IMR-90 (cell line): ENCODE results near the gene CLSTN3. TPM values are rescaled to one million over a fixed set of nuclear protein-coding genes. Genes with fewer than 3 reads are reported as not detected.

ENCODE experiments used
- ATAC-seq: fragments of 200-7000 bp; cut with Tn5 transposase; 2 replicates; pipeline ENCODE4 v1.9.1; 2020; ENCODE audit warnings: low read depth, mild to moderate bottlenecking, moderate library complexity
- BruUV-seq: library from RNA; stranded (reverse); fragments of 400-500 nt; replicated peaks from 2 replicates; lab custom pipeline; 2021; lab: Mats Ljungman, UMichigan
- CTCF ChIA-PET: fragments of 300-600 bp; formaldehyde crosslinking; extraction: SDS; loops from one replicate; lab custom pipeline; 2021; ENCODE audit warnings: antibody characterized with exemption; lab: Yijun Ruan, JAX
- POLR2A ChIA-PET: fragments of 300-600 bp; sonication (Branson Sonifier 250); formaldehyde crosslinking; loops from one replicate; lab custom pipeline; 2022; ENCODE audit warnings: antibody characterized with exemption; ENCODE audit not compliant: unreplicated experiment; lab: Charles Lee
- DNase-seq: peaks from one replicate; pipeline ENCODE4 v3.0.0; 2013
- H2AFZ ChIP-seq: replicated peaks from 2 replicates; pipeline ENCODE3; 2013; ENCODE audit warnings: low read length, mild to moderate bottlenecking; ENCODE audit not compliant: poor library complexity
- H2AK5ac ChIP-seq: 2 replicates; pipeline ENCODE4 v1.6.1; 2013; ENCODE audit warnings: low read depth, low read length, inconsistent platforms
- H2AK9ac ChIP-seq: replicated peaks from 2 replicates; pipeline ENCODE3; 2013; ENCODE audit warnings: mild to moderate bottlenecking, low read depth, low read length, moderate library complexity; ENCODE audit not compliant: poor library complexity
- H2BK120ac ChIP-seq: 2 replicates; pipeline ENCODE4 v1.6.1; 2013; ENCODE audit warnings: low read depth, low read length, inconsistent platforms
- H2BK15ac ChIP-seq: 3 replicates; pipeline ENCODE4 v1.6.1; 2013; ENCODE audit warnings: low read depth, low read length, inconsistent platforms
- H2BK20ac ChIP-seq: 2 replicates; pipeline ENCODE4 v1.6.1; 2013; ENCODE audit warnings: low read depth, mild to moderate bottlenecking, inconsistent platforms, low read length, moderate library complexity
- H2BK5ac ChIP-seq: 2 replicates; pipeline ENCODE4 v1.6.1; 2013; ENCODE audit warnings: mild to moderate bottlenecking, low read depth, low read length, inconsistent platforms; ENCODE audit not compliant: poor library complexity, severe bottlenecking
- H3K14ac ChIP-seq: replicated peaks from 2 replicates; pipeline ENCODE4 v1.6.1; 2013; ENCODE audit warnings: low read depth, low read length, inconsistent platforms
- H3K18ac ChIP-seq: 2 replicates; pipeline ENCODE4 v1.6.1; 2013; ENCODE audit warnings: low read depth, low read length, control low read depth
- H3K23ac ChIP-seq: 2 replicates; pipeline ENCODE4 v1.6.1; 2013; ENCODE audit warnings: low read depth, low read length, inconsistent platforms
- H3K27ac ChIP-seq: 2 replicates; pipeline ENCODE4 v1.5.1; 2013; ENCODE audit warnings: mild to moderate bottlenecking, control low read depth, low read length; ENCODE audit not compliant: insufficient read depth
- H3K27me3 ChIP-seq: 2 replicates; pipeline ENCODE4 v1.6.1; 2013; ENCODE audit warnings: low read length; ENCODE audit not compliant: control insufficient read depth, insufficient read depth
- H3K36me3 ChIP-seq: 2 replicates; pipeline ENCODE4 v1.6.1; 2013; ENCODE audit warnings: low read length, mixed read lengths; ENCODE audit not compliant: control insufficient read depth, insufficient read depth
- H3K4ac ChIP-seq: 2 replicates; pipeline ENCODE4 v1.6.1; 2013; ENCODE audit warnings: low read depth, low read length, inconsistent platforms
- H3K4me1 ChIP-seq: 2 replicates; pipeline ENCODE4 v1.6.1; 2013; ENCODE audit warnings: low read length, mixed read lengths; ENCODE audit not compliant: control insufficient read depth, insufficient read depth
- H3K4me2 ChIP-seq: 2 replicates; pipeline ENCODE4 v1.6.1; 2013; ENCODE audit warnings: low read depth, mild to moderate bottlenecking, control low read depth, low read length, moderate library complexity
- H3K4me3 ChIP-seq: 2 replicates; pipeline ENCODE4 v1.5.1; 2013; ENCODE audit warnings: low read depth, mild to moderate bottlenecking, control low read depth, low read length, moderate library complexity; ENCODE audit not compliant: insufficient read depth
- H3K56ac ChIP-seq: 2 replicates; pipeline ENCODE4 v1.6.1; 2013; ENCODE audit warnings: low read length, inconsistent platforms; ENCODE audit not compliant: insufficient read depth; ENCODE audit errors: extremely low read depth
- H3K79me1 ChIP-seq, 2 experiments: 2 replicates each; pipeline ENCODE4 v1.6.1; 2013; ENCODE audit warnings: low read length in 2 of 2, inconsistent platforms in 1 of 2, low read depth in 1 of 2
- H3K9ac ChIP-seq: 2 replicates; pipeline ENCODE4 v1.6.1; 2013; ENCODE audit warnings: low read depth, low read length, control low read depth
- H3K9me1 ChIP-seq: 2 replicates; pipeline ENCODE4 v1.6.1; 2013; ENCODE audit warnings: low read length, inconsistent platforms; ENCODE audit not compliant: insufficient read depth
- H3K9me3 ChIP-seq: 2 replicates; pipeline ENCODE4 v1.6.1; 2013; ENCODE audit warnings: low read length; ENCODE audit not compliant: control insufficient read depth, insufficient read depth
- H4K20me1 ChIP-seq: 2 replicates; pipeline ENCODE4 v1.6.1; 2013; ENCODE audit warnings: low read length, inconsistent platforms; ENCODE audit not compliant: insufficient read depth
- H4K5ac ChIP-seq: 2 replicates; pipeline ENCODE4 v1.6.1; 2013; ENCODE audit warnings: mild to moderate bottlenecking, low read depth, low read length, control low read depth
- H4K8ac ChIP-seq, 2 experiments: 2 replicates each; pipeline ENCODE4 v1.6.1; 2013; ENCODE audit warnings: low read depth in 2 of 2, low read length in 2 of 2, control low read depth in 1 of 2, inconsistent platforms in 1 of 2
- H4K91ac ChIP-seq: 2 replicates; pipeline ENCODE4 v1.6.1; 2013; ENCODE audit warnings: low read depth, low read length, inconsistent platforms; ENCODE audit not compliant: insufficient read depth
- BHLHE40 ChIP-seq: fragments of 150-350 bp; IDR thresholded peaks from 2 replicates; pipeline ENCODE4 v1.6.1; 2016; ENCODE audit warnings: mild to moderate bottlenecking, low read depth, low read length
- CEBPB ChIP-seq: IDR thresholded peaks from 2 replicates; pipeline ENCODE4 v1.6.1; 2012; ENCODE audit warnings: low read depth, low read length, improper control_type of control experiment
- CHD1 ChIP-seq: IDR thresholded peaks from 2 replicates; pipeline ENCODE4 v1.6.1; 2012; ENCODE audit warnings: low read depth, low read length, improper control_type of control experiment
- CTCF ChIP-seq: conservative IDR thresholded peaks from 2 replicates; pipeline ENCODE4 v1.5.1; 2012; ENCODE audit warnings: mild to moderate bottlenecking, low read depth, low read length, improper control_type of control experiment
- ELK1 ChIP-seq: fragments of 150-350 bp; IDR thresholded peaks from 2 replicates; pipeline ENCODE4 v1.6.1; 2016; ENCODE audit warnings: low read depth, mild to moderate bottlenecking, low read length, moderate library complexity, borderline replicate concordance
- FOS ChIP-seq: fragments of 150-350 bp; IDR thresholded peaks from 2 replicates; pipeline ENCODE4 v1.6.1; 2016; ENCODE audit warnings: low read depth, low read length
- MAFK ChIP-seq: IDR thresholded peaks from 2 replicates; pipeline ENCODE4 v1.6.1; 2012; ENCODE audit warnings: low read depth, low read length, improper control_type of control experiment
- MAZ ChIP-seq: IDR thresholded peaks from 2 replicates; pipeline ENCODE4 v1.6.1; 2012; ENCODE audit warnings: low read depth, mild to moderate bottlenecking, low read length, improper control_type of control experiment, moderate library complexity, borderline replicate concordance
- MXI1 ChIP-seq: IDR thresholded peaks from 2 replicates; pipeline ENCODE4 v1.6.1; 2012; ENCODE audit warnings: low read depth, mild to moderate bottlenecking, low read length, moderate library complexity, borderline replicate concordance
- NFE2L2 ChIP-seq: fragments of 150-350 bp; IDR thresholded peaks from 2 replicates; pipeline ENCODE4 v1.6.1; 2016; ENCODE audit warnings: low read depth, mild to moderate bottlenecking, low read length
- POLR2A ChIP-seq: IDR thresholded peaks from 2 replicates; pipeline ENCODE4 v1.6.1; 2012; ENCODE audit warnings: mild to moderate bottlenecking, low read depth, low read length
- RAD21 ChIP-seq: IDR thresholded peaks from 2 replicates; pipeline ENCODE4 v1.6.1; 2012; ENCODE audit warnings: low read length, improper control_type of control experiment
- RCOR1 ChIP-seq: IDR thresholded peaks from 2 replicates; pipeline ENCODE4 v1.6.1; 2012; ENCODE audit warnings: mild to moderate bottlenecking, low read length, improper control_type of control experiment; ENCODE audit not compliant: insufficient replicate concordance
- RFX5 ChIP-seq: IDR thresholded peaks from 2 replicates; pipeline ENCODE4 v1.8.0; 2012; ENCODE audit warnings: low read depth, mild to moderate bottlenecking, low read length, moderate library complexity
- SMC3 ChIP-seq: fragments of 150-350 bp; IDR thresholded peaks from 2 replicates; pipeline ENCODE4 v1.6.1; 2016; ENCODE audit warnings: low read depth, mild to moderate bottlenecking, antibody characterized with exemption, low read length, moderate library complexity
- USF2 ChIP-seq: fragments of 150-350 bp; IDR thresholded peaks from 2 replicates; pipeline ENCODE4 v1.6.1; 2017; ENCODE audit warnings: mild to moderate bottlenecking, antibody characterized with exemption, low read length, low read depth
- WGBS, 2 experiments: methylation state at CpG; one replicate each; pipeline versions ENCODE4 v1.1.5 to v1.1.7; 2013; ENCODE audit warnings: missing lambda C conversion rate in 2 of 2; ENCODE audit not compliant: insufficient read length in 1 of 2; ENCODE audit errors: extremely low coverage in 2 of 2; 5-methylcytosine and 5-hydroxymethylcytosine counted together
- dilution Hi-C: fragments of 300-500 bp; cut with HindIII; formaldehyde crosslinking; loops from one replicate; pipeline ENCODE4 v1.14.3; 2018; ENCODE audit warnings: low sequenced_read_pairs; ENCODE audit not compliant: unreplicated experiment
- in situ Hi-C: fragments of 300-500 bp; cut with MboI; formaldehyde crosslinking; loops from 3 replicates; pipeline ENCODE4 v1.14.3; 2019; ENCODE audit warnings: low sequenced_read_pairs, inconsistent platforms, mixed read lengths
- intact Hi-C: fragments of 100-400 bp; cut with micrococcal nuclease; formaldehyde crosslinking; loops from 2 replicates; pipeline ENCODE4 v1.10.0; 2022
- polyA plus RNA-seq, 3 experiments: library from polyadenylated mRNA; depleted of rRNA; stranded (reverse); fragments of >200 nt; gene quantifications; 2 replicates each; pipeline ENCODE4 v1.2.3, GENCODE V29; 2012; ENCODE audit warnings: low replicate concordance in 1 of 3
- total RNA-seq: library from RNA; depleted of rRNA; stranded (reverse); fragments of >200 nt; gene quantifications from 2 replicates; pipeline ENCODE4 v1.2.3, GENCODE V29; 2012

Gene CLSTN3
- total and polyA plus RNA-seq, 2 of the 4 experiments (the other 2 are of a cell fraction) = 4.1 to 16.4 TPM

DNA sequence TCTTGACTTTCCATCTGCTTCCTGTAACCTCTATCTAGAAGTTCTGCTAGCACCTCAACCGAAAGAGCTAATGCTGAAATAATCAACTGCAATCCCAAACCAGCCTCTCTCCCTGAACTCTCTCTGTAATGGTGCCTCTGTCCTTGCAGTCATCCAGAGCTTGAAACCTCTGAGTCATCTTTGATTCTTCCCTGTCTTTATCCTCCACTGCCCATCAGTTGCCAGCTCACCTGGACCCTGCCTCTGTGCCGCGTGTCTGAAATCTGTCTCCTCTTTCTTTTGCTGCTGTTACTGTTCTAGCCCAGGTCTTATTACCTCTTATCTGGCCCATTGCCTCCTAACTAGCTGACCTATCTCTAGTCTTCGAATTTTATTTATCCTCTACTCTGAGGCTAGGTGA, 15.5 kb downstream of the CLSTN3 start:
- H3K36me3 ChIP-seq = peaks cover 46% of the 10 kb centered on the region
- H4K5ac ChIP-seq = no peak overlapping the region
- no peaks in the 10 kb centered on the region for H3K9me3 ChIP-seq
- H2AK5ac ChIP-seq = no peak overlapping the region
- H3K4me3 ChIP-seq = no peak overlapping the region
- no peak overlapping the region for H3K4me2 ChIP-seq
- dilution Hi-C loops = no loop called here
- TF ChIP-seq MAFK (no peak), BHLHE40 (no peak), FOS (no peak), CEBPB (no peak), CTCF (no peak), RCOR1 (no peak), RAD21 (no peak), POLR2A (no peak), MXI1 (no peak), RFX5 (no peak), NFE2L2 (no peak), MAZ (no peak), USF2 (no peak), ELK1 (no peak), CHD1 (no peak), SMC3 (no peak)
- no peak for ATAC-seq
- no peak overlapping the region for H3K14ac ChIP-seq
- no peaks in the 10 kb centered on the region for H3K27me3 ChIP-seq
- 63% methylated on average over 1 of the region's 4 CpGs; no CpG with 5 or more reads in 1 of the 2 experiments for WGBS, 2 experiments
- no peak overlapping the region for H2BK5ac ChIP-seq
- H3K4me1 ChIP-seq = peaks cover 2% of the 10 kb centered on the region; the same call in 1 of the 2 replicates
- ChIA-PET CTCF (interaction anchor here (1.6 kb wide), 2 partner anchors 16 to 19 kb away, joined by 3 read pairs; no protein-coding TSS in a partner anchor), POLR2A (no interaction called here)
- H3K27ac ChIP-seq = no peak overlapping the region
- H3K79me1 ChIP-seq = no peaks in the 10 kb centered on the region
- DNase-seq = no peak
- no peak overlapping the region for H3K56ac ChIP-seq
- H2BK20ac ChIP-seq = no peak overlapping the region
- H3K9me1 ChIP-seq = no peaks in the 10 kb centered on the region
- H2AK9ac ChIP-seq = no peak overlapping the region
- 0 out of 2 replicates have a peak, but pooled peaks cover 3% of the 10 kb centered on the region for H4K20me1 ChIP-seq
- H3K9ac ChIP-seq = no peak overlapping the region
- H3K23ac ChIP-seq = no peak overlapping the region
- no peak overlapping the region for H4K91ac ChIP-seq
- no peak overlapping the region for H2BK15ac ChIP-seq
- no peak overlapping the region for H2BK120ac ChIP-seq
- intact Hi-C loops = no loop called here
- no peak overlapping the region for H3K18ac ChIP-seq
- no TSS peak for BruUV-seq
- H2AFZ ChIP-seq = no peak overlapping the region
- no peak overlapping the region for H3K4ac ChIP-seq
- no peak overlapping the region for H4K8ac ChIP-seq
- in situ Hi-C loops = no loop called here
